K562 (cell line): ENCODE measurements around the gene PEX7. TPM values are rescaled to one million over a fixed set of nuclear protein-coding genes. Genes with fewer than 3 reads are reported as not detected.

Source experiments
- ETV6 ChIP-seq, 3 experiments: fragments of 150-350 bp in 1 of 3; sonication (generic) in 1 of 3; formaldehyde crosslinking in 1 of 3; IDR thresholded peaks; 2 replicates each; pipeline versions ENCODE4 v1.6.1 to v1.8.0; 2014 to 2022; ENCODE audit warnings: borderline replicate concordance in 2 of 3, low read depth in 2 of 3, antibody characterized with exemption in 1 of 3, low read length in 1 of 3, mild to moderate bottlenecking in 1 of 3, missing genetic modification reagents in 1 of 3
- HDAC2 ChIP-seq: fragments of 450-650 bp; IDR thresholded peaks from 2 replicates; pipeline ENCODE4 v1.6.1; 2016; ENCODE audit warnings: mild to moderate bottlenecking
- HSF4 ChIP-seq: fragments of 250-450 bp; sonication (Bioruptor Pico); IDR thresholded peaks from 2 replicates; pipeline ENCODE4 v2.1.2; 2022; ENCODE audit warnings: mild to moderate bottlenecking, moderate library complexity, borderline replicate concordance
- KAT7 ChIP-seq: sonication (generic); formaldehyde crosslinking; IDR thresholded peaks from 2 replicates; pipeline ENCODE4 v1.8.0; 2022; ENCODE audit warnings: missing genetic modification reagents, mild to moderate bottlenecking, borderline replicate concordance
- NCOA2 ChIP-seq, 2 experiments: fragments of 450-650 bp; IDR thresholded peaks; 2 replicates each; pipeline ENCODE4 v1.6.1; 2018; ENCODE audit warnings: mild to moderate bottlenecking in 2 of 2, moderate library complexity in 1 of 2; ENCODE audit not compliant: partially characterized antibody in 2 of 2
- SETDB1 ChIP-seq: IDR thresholded peaks from one replicate; pipeline ENCODE4 v1.6.1; 2012; ENCODE audit warnings: low read length, control low read depth, inconsistent platforms
- ZNF197 ChIP-seq: fragments of 200-800 bp; sonication (Bioruptor generic); IDR thresholded peaks from 2 replicates; pipeline ENCODE4 v1.6.1; 2016; ENCODE audit warnings: low read depth, missing genetic modification characterization, missing compliant biosample characterization
- ZNF354B ChIP-seq: fragments of 250-450 bp; sonication (Bioruptor Pico); IDR thresholded peaks from 2 replicates; pipeline ENCODE4 v1.4.0; 2020
- polyA plus RNA-seq, 8 experiments: library from polyadenylated mRNA; depleted of rRNA in 4 of 8; stranded (reverse) in 5 of 8; unstranded in 3 of 8; fragments of >200 nt; fragmentation: Nextera tagmentation in 2 of 8; fragmentation: Illumina TruSeq in 1 of 8; extraction: Ambion mirVana in 2 of 8; extraction: Trizol in 1 of 8; gene quantifications; 2 replicates each; pipeline versions ENCODE4 v1.2.1 to v1.2.3, GENCODE V29; 2011 to 2014; ENCODE audit warnings: inconsistent platforms in 1 of 8, missing spikeins in 1 of 8
- total RNA-seq, 7 experiments: library from RNA; depleted of rRNA in 6 of 7; stranded (reverse); fragments of >200 nt in 6 of 7; fragmentation: Illumina TruSeq in 2 of 7; extraction: Trizol in 2 of 7; gene quantifications; 2 replicates each; pipeline versions ENCODE4 v1.2.1 to v1.2.3, GENCODE V29; 2011 to 2021; ENCODE audit warnings: low replicate concordance in 1 of 7
- TF ChIP-seq, protein P1 (sequence below), 2 experiments: fragments of 200-800 bp in 1 of 2; sonication (Bioruptor generic) in 1 of 2; sonication (generic) in 1 of 2; formaldehyde crosslinking in 1 of 2; IDR thresholded peaks in 1 of 2; conservative IDR thresholded peaks in 1 of 2; 2 replicates each; pipeline versions ENCODE4 v1.5.0 to v1.6.1; 2016 to 2020; ENCODE audit warnings: missing compliant biosample characterization in 1 of 2, missing genetic modification characterization in 1 of 2, missing genetic modification reagents in 1 of 2
- TF ChIP-seq, protein P2 (sequence below): IDR thresholded peaks from 3 replicates; pipeline ENCODE4 v1.6.1; 2011; ENCODE audit warnings: borderline replicate concordance, mild to moderate bottlenecking, moderate library complexity; ENCODE audit not compliant: insufficient read length; ENCODE audit errors: extremely low read depth

Gene PEX7
- total and polyA plus RNA-seq, 9 of the 15 experiments (the other 6 are each of a cell fraction or from before 2014, with no cell fraction given), result 1.6 to 12.9 (median 9.1) TPM

DNA sequence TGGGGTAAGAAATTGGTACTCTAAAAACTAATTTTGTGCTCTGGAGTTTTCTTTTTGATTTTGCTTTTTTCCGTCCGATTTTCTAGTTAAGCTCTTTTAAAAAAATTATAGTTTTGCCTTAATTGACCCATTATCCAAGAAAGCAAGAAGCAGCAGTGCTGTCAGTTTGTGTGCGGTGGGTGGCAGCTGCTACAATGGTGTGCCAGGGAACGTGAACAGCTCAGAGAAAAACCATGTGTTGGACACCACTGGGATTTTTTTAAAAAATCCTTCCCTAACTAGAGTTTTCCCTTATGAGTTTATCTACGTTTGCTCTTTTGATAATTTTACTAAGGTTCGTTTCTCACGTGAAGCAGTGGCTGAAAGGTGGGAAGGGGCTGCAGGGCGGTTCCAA is 38.1 kb upstream of the PEX7 start (continued):
- TF ChIP-seq, protein P1, sequence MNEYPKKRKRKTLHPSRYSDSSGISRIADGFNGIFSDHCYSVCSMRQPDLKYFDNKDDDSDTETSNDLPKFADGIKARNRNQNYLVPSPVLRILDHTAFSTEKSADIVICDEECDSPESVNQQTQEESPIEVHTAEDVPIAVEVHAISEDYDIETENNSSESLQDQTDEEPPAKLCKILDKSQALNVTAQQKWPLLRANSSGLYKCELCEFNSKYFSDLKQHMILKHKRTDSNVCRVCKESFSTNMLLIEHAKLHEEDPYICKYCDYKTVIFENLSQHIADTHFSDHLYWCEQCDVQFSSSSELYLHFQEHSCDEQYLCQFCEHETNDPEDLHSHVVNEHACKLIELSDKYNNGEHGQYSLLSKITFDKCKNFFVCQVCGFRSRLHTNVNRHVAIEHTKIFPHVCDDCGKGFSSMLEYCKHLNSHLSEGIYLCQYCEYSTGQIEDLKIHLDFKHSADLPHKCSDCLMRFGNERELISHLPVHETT (CRISPR knock-in tag; conservative IDR thresholded peaks at IDR 0.05 in 1 of 2, IDR thresholded peaks at IDR 0.05 in 1 of 2), result no peak; a peak in 1 of 4 replicates
- TF ChIP-seq ZNF354B (no peak), KAT7 (CRISPR knock-in tag) (no peak), HDAC2 (no peak), HSF4 (CRISPR knock-in tag) (no peak), ZNF197 (CRISPR knock-in tag) (no peak), NCOA2 (IDR thresholded peaks at IDR 0.05; ENCODE audit: partially characterized antibody in 2 of 2) (no peak), SETDB1 (no peak), ETV6 (IDR thresholded peaks at IDR 0.05; ENCODE audit: borderline replicate concordance in 1 of 2, low read depth in 2 of 2, low read length in 1 of 2) (no peak), ETV6 (CRISPR knock-in tag; IDR thresholded peaks at IDR 0.05; ENCODE audit: borderline replicate concordance) (no peak)
- TF ChIP-seq, protein P2, sequence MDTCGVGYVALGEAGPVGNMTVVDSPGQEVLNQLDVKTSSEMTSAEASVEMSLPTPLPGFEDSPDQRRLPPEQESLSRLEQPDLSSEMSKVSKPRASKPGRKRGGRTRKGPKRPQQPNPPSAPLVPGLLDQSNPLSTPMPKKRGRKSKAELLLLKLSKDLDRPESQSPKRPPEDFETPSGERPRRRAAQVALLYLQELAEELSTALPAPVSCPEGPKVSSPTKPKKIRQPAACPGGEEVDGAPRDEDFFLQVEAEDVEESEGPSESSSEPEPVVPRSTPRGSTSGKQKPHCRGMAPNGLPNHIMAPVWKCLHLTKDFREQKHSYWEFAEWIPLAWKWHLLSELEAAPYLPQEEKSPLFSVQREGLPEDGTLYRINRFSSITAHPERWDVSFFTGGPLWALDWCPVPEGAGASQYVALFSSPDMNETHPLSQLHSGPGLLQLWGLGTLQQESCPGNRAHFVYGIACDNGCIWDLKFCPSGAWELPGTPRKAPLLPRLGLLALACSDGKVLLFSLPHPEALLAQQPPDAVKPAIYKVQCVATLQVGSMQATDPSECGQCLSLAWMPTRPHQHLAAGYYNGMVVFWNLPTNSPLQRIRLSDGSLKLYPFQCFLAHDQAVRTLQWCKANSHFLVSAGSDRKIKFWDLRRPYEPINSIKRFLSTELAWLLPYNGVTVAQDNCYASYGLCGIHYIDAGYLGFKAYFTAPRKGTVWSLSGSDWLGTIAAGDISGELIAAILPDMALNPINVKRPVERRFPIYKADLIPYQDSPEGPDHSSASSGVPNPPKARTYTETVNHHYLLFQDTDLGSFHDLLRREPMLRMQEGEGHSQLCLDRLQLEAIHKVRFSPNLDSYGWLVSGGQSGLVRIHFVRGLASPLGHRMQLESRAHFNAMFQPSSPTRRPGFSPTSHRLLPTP, result no peak
